H9 (cell line): ENCODE measurements around the gene ITGA2. TPM values are rescaled to one million over a fixed set of nuclear protein-coding genes. Genes with fewer than 3 reads are reported as not detected.

ENCODE experiments used
- DNase-seq: peaks from one replicate; pipeline ENCODE4 v3.0.0-alpha.2; 2017
- H2AFZ ChIP-seq: one replicate; pipeline ENCODE4 v1.6.1; 2013; ENCODE audit warnings: mild to moderate bottlenecking, low read length, control low read depth, moderate library complexity
- H2AK5ac ChIP-seq: 2 replicates; pipeline ENCODE4 v1.6.1; 2013; ENCODE audit warnings: low read length, control low read depth, mixed read lengths; ENCODE audit not compliant: insufficient read length
- H2BK120ac ChIP-seq: one replicate; pipeline ENCODE4 v1.6.1; 2013; ENCODE audit warnings: low read depth, mild to moderate bottlenecking, low read length, control low read depth, inconsistent platforms; ENCODE audit not compliant: poor library complexity, severe bottlenecking
- H2BK12ac ChIP-seq: 2 replicates; pipeline ENCODE4 v1.6.1; 2013; ENCODE audit warnings: low read length, control low read depth, mixed read lengths, low read depth; ENCODE audit not compliant: insufficient read length
- H2BK15ac ChIP-seq: 2 replicates; pipeline ENCODE4 v1.6.1; 2013; ENCODE audit warnings: low read depth, low read length, control low read depth
- H2BK20ac ChIP-seq: one replicate; pipeline ENCODE4 v1.6.1; 2013; ENCODE audit warnings: low read depth, mild to moderate bottlenecking, low read length, control low read depth, inconsistent platforms; ENCODE audit not compliant: poor library complexity, severe bottlenecking
- H2BK5ac ChIP-seq: 2 replicates; pipeline ENCODE4 v1.6.1; 2013; ENCODE audit warnings: low read length, control low read depth, mixed read lengths; ENCODE audit not compliant: insufficient read length
- H3K14ac ChIP-seq: 2 replicates; pipeline ENCODE4 v1.6.1; 2013; ENCODE audit warnings: low read length, control low read depth; ENCODE audit not compliant: insufficient read depth
- H3K18ac ChIP-seq: 2 replicates; pipeline ENCODE4 v1.6.1; 2013; ENCODE audit warnings: low read depth, mild to moderate bottlenecking, mixed read lengths, low read length, control low read depth; ENCODE audit not compliant: insufficient read length
- H3K23ac ChIP-seq: 2 replicates; pipeline ENCODE4 v1.6.1; 2013; ENCODE audit warnings: low read length, control low read depth, mixed read lengths, low read depth; ENCODE audit not compliant: insufficient read length
- H3K23me2 ChIP-seq: 2 replicates; pipeline ENCODE4 v1.6.1; 2013; ENCODE audit warnings: low read depth, mild to moderate bottlenecking, mixed read lengths, low read length, control low read depth; ENCODE audit not compliant: insufficient read length, poor library complexity, severe bottlenecking
- H3K27ac ChIP-seq: 2 replicates; pipeline ENCODE4 v1.5.1; 2013; ENCODE audit warnings: low read length, control low read depth, mixed read lengths, low read depth; ENCODE audit not compliant: insufficient read length
- H3K27me3 ChIP-seq: 2 replicates; pipeline ENCODE4 v1.6.1; 2013; ENCODE audit warnings: low read length, control low read depth, inconsistent platforms; ENCODE audit not compliant: insufficient read depth
- H3K4ac ChIP-seq: 2 replicates; pipeline ENCODE4 v1.6.1; 2013; ENCODE audit warnings: low read depth, mild to moderate bottlenecking, control low read depth, inconsistent platforms, low read length, moderate library complexity
- H3K4me1 ChIP-seq: 2 replicates; pipeline ENCODE4 v1.6.1; 2013; ENCODE audit warnings: low read length, control low read depth, inconsistent platforms; ENCODE audit not compliant: insufficient read depth
- H3K4me2 ChIP-seq: 2 replicates; pipeline ENCODE4 v1.6.1; 2013; ENCODE audit warnings: low read length, control low read depth, mixed read lengths; ENCODE audit not compliant: insufficient read length, insufficient read depth
- H3K56ac ChIP-seq: 2 replicates; pipeline ENCODE4 v1.6.1; 2013; ENCODE audit warnings: low read depth, mild to moderate bottlenecking, mixed read lengths, low read length, control low read depth; ENCODE audit not compliant: insufficient read length
- H3K79me1 ChIP-seq: 2 replicates; pipeline ENCODE4 v1.6.1; 2013; ENCODE audit warnings: low read depth, mild to moderate bottlenecking, moderate library complexity, low read length, control low read depth, inconsistent platforms; ENCODE audit not compliant: insufficient read depth, poor library complexity, severe bottlenecking
- H3K79me2 ChIP-seq: 2 replicates; pipeline ENCODE4 v1.6.1; 2013; ENCODE audit warnings: low read length, control low read depth, inconsistent platforms; ENCODE audit not compliant: insufficient read depth
- H3K9ac ChIP-seq: 2 replicates; pipeline ENCODE4 v1.6.1; 2013; ENCODE audit warnings: low read length, control low read depth, mixed read lengths; ENCODE audit not compliant: insufficient read length; ENCODE audit errors: extremely low read depth
- H3K9me3 ChIP-seq: one replicate; pipeline ENCODE4 v1.6.1; 2013; ENCODE audit warnings: low read depth, low read length, inconsistent platforms; ENCODE audit not compliant: control insufficient read depth
- H3T11ph ChIP-seq: one replicate; pipeline ENCODE4 v1.6.1; 2013; ENCODE audit warnings: mild to moderate bottlenecking, low read length, control low read depth, inconsistent platforms
- H4K20me1 ChIP-seq: one replicate; pipeline ENCODE4 v1.6.1; 2013; ENCODE audit not compliant: control insufficient read depth, insufficient read length, insufficient read depth
- H4K5ac ChIP-seq: 2 replicates; pipeline ENCODE4 v1.6.1; 2013; ENCODE audit warnings: low read depth, mild to moderate bottlenecking, mixed read lengths, low read length, control low read depth; ENCODE audit not compliant: insufficient read length
- H4K8ac ChIP-seq: replicated peaks from 2 replicates; pipeline ENCODE4 v1.6.1; 2013; ENCODE audit warnings: low read length, control low read depth, mixed read lengths, low read depth; ENCODE audit not compliant: insufficient read length
- H4K91ac ChIP-seq: 2 replicates; pipeline ENCODE4 v1.6.1; 2013; ENCODE audit warnings: low read depth, mild to moderate bottlenecking, moderate library complexity, mixed read lengths, low read length, control low read depth; ENCODE audit not compliant: insufficient read length
- H3K27ac Mint-ChIP-seq, 3 experiments: 2 replicates in 2 of 3; 3 replicates in 1 of 3; pipeline ENCODE4 v1.8.0; 2020 to 2021; ENCODE audit warnings: mixed read lengths in 3 of 3, mild to moderate bottlenecking in 1 of 3, moderate library complexity in 1 of 3
- H3K27me3 Mint-ChIP-seq: 2 replicates; pipeline ENCODE4 v1.8.0; 2021; ENCODE audit warnings: low read depth, mild to moderate bottlenecking, moderate library complexity, mixed read lengths
- H3K36me3 Mint-ChIP-seq, 3 experiments: 2 replicates in 2 of 3; 3 replicates in 1 of 3; pipeline ENCODE4 v1.8.0; 2020 to 2021; ENCODE audit warnings: low read depth in 3 of 3, mixed read lengths in 3 of 3; ENCODE audit not compliant: insufficient read depth in 1 of 3
- H3K4me1 Mint-ChIP-seq, 2 experiments: 2 replicates each; pipeline ENCODE4 v1.8.0; 2020; ENCODE audit warnings: mixed read lengths in 2 of 2
- H3K4me3 Mint-ChIP-seq, 2 experiments: 2 replicates in 1 of 2; 3 replicates in 1 of 2; pipeline ENCODE4 v1.8.0; 2020 to 2021; ENCODE audit warnings: mild to moderate bottlenecking in 2 of 2, mixed read lengths in 2 of 2, moderate library complexity in 1 of 2
- H3K9me3 Mint-ChIP-seq, 2 experiments: 2 replicates in 1 of 2; 3 replicates in 1 of 2; pipeline ENCODE4 v1.8.0; 2020; ENCODE audit warnings: mild to moderate bottlenecking in 2 of 2, mixed read lengths in 2 of 2, moderate library complexity in 1 of 2
- WGBS: extraction: QIAGEN DNeasy Blood & Tissue Kit; methylation state at CpG from one replicate; pipeline ENCODE4 v1.1.7; 2013; ENCODE audit warnings: missing lambda C conversion rate, low lambda C conversion rate, mixed read lengths; ENCODE audit not compliant: insufficient read length; ENCODE audit errors: extremely low coverage; 5-methylcytosine and 5-hydroxymethylcytosine counted together
- total RNA-seq: library from RNA; stranded (reverse); gene quantifications from 2 replicates; pipeline ENCODE4 v1.2.1, GENCODE V29; 2021
- TF ChIP-seq, protein P1 (sequence below): fragments of 200-600 bp; sonication (generic); conservative IDR thresholded peaks from 3 replicates; pipeline ENCODE4 v1.8.0; 2021; ENCODE audit warnings: antibody characterized with exemption, mild to moderate bottlenecking

Gene ITGA2
- total RNA-seq, 1 experiment from 2014 or later: 3.0 TPM

DNA sequence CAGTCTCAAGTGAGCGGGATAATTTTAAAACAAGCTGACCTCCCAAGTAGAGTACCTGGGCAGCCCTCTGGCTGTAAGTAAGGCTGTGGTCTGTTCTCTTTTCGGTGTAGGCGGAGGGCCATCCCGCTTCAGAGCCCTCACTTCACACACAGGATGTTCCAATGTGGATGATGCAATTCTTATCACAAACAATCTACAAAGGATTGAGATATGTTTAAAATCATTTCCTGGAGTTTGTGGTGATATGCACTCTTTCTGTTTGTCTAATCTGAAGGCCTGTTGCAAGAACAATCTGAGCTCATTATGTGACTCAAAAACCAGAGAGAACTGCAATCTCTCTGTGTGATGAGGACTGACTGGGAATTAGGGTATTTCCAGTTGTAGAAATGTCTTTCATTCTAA lies 42.5 kb downstream of the ITGA2 start:
- H3K36me3 Mint-ChIP-seq: no peaks in the 10 kb centered on the region
- Histone ChIP-seq H4K91ac (no peak overlapping the region), H3K4ac (no peak overlapping the region), H4K5ac (no peak overlapping the region), H3K27me3 (no peaks in the 10 kb centered on the region), H4K20me1 (no peaks in the 10 kb centered on the region), H3K4me1 (no peaks in the 10 kb centered on the region; the same call in 1 of the 2 replicates), H3K79me2 (no peaks in the 10 kb centered on the region), H4K8ac (no peak overlapping the region), H2BK12ac (no peak overlapping the region), H3K23ac (no peak overlapping the region), H3T11ph (no peak overlapping the region), H3K18ac (no peak overlapping the region), H2BK15ac (no peak overlapping the region), H2AFZ (no peak overlapping the region), H3K4me2 (no peak overlapping the region), H3K79me1 (no peaks in the 10 kb centered on the region), H3K56ac (no peak overlapping the region), H2AK5ac (no peak overlapping the region), H2BK120ac (no peak overlapping the region), H3K9me3 (no peaks in the 10 kb centered on the region), H2BK20ac (no peak overlapping the region), H2BK5ac (no peak overlapping the region), H3K27ac (no peak overlapping the region), H3K23me2 (no peaks in the 10 kb centered on the region), H3K14ac (no peak overlapping the region), H3K9ac (no peak overlapping the region)
- TF ChIP-seq, protein P1, sequence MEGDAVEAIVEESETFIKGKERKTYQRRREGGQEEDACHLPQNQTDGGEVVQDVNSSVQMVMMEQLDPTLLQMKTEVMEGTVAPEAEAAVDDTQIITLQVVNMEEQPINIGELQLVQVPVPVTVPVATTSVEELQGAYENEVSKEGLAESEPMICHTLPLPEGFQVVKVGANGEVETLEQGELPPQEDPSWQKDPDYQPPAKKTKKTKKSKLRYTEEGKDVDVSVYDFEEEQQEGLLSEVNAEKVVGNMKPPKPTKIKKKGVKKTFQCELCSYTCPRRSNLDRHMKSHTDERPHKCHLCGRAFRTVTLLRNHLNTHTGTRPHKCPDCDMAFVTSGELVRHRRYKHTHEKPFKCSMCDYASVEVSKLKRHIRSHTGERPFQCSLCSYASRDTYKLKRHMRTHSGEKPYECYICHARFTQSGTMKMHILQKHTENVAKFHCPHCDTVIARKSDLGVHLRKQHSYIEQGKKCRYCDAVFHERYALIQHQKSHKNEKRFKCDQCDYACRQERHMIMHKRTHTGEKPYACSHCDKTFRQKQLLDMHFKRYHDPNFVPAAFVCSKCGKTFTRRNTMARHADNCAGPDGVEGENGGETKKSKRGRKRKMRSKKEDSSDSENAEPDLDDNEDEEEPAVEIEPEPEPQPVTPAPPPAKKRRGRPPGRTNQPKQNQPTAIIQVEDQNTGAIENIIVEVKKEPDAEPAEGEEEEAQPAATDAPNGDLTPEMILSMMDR: no peak
- H3K27ac Mint-ChIP-seq: peak overlapping the region in 2 of 3 experiments; percentile 15 to 17; a peak in 1 of 7 replicates
- no peaks in the 10 kb centered on the region; the same call in 1 of the 2 replicates for H3K27me3 Mint-ChIP-seq
- H3K9me3 Mint-ChIP-seq: no peaks in the 10 kb centered on the region
- peaks cover 5 to 8% of the 10 kb centered on the region in 2 experiments; a peak in 2 of 4 replicates for H3K4me1 Mint-ChIP-seq
- WGBS: no CpG with 5 or more reads among the region's 4 CpGs
- DNase-seq: no peak
- H3K4me3 Mint-ChIP-seq: no peak overlapping the region
